Hematopoietic multipotent progenitor cell treated with erythropoietin and hydrocortisone succinate and interleukin-3 and kit ligand, for 6 days (in vitro differentiated cells): ENCODE results near the gene MASTL.

Experiments
- DNase-seq: peaks from one replicate; pipeline ENCODE4 v3.0.0-alpha.2; 2015

MASTL gene

DNA sequence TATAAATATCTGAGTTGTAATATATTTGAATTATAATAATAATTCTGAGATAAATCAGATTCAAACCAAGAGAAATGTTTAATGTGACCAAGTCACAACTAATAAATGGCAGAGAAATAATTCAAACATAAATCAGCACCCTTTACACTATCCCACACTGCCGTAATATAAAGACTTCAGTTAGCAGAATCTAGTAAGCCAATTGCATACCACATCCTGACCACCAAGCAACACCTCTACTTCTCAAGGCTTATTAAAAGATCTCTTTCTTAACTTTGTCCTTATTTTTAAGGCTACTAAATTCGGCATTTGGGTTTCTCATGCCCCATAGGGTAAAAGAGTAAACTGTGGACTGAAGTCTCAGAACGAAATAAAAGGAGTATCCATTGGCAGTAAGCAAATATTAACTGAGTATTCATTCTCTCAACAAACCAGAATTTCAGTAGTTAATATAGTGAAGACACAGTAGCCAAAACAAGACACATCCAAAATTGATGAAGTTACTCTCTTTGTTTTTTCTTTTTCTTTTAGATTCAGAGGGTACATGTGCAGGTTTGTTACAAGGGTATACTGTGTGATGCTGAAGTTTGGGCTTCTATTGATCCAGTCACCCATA, 70.6 kb downstream of the MASTL start:
- no peak for DNase-seq

DNA sequence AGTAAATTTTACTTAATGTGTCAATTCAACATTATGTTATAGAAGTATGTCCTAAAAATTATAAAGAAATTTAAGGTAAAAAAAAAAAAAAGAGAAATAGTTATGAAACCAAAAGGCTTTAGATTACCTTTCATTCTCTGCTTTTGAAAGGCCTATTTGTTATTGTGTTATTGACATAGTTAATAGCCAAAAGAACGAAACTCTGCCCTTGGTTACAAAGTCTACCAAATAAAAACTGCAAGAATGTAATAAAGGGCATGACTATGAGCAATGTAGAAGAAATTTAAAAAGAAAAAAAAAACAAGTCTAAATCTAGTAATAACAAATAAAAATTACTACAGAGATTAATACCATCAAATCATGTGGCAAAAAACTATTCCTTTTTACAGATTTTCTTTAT, 74.9 kb downstream of the MASTL start:
- DNase-seq = no peak

- DNase-seq = no peak
Measured at GRCh38 chr10:27235706-27236105, 80.6 kb downstream of the MASTL start.
